HCT116 (cell line): ENCODE data around the gene KAT14.

Source experiments
- EGR1 ChIP-seq: IDR thresholded peaks from 2 replicates; pipeline ENCODE4 v1.6.1; 2012; ENCODE audit warnings: low read depth
- EZH2 ChIP-seq: fragments of 200-600 bp; sonication (generic); IDR thresholded peaks from 2 replicates; pipeline ENCODE4 v1.6.1; 2017; ENCODE audit warnings: antibody characterized with exemption, mixed run types
- POLR2A ChIP-seq: IDR thresholded peaks from 2 replicates; pipeline ENCODE4 v1.7.0; 2011; ENCODE audit warnings: borderline replicate concordance; ENCODE audit not compliant: insufficient read depth, insufficient read length; ENCODE audit errors: extremely low read depth
- RAD21 ChIP-seq: IDR thresholded peaks from 2 replicates; pipeline ENCODE4 v1.6.1; 2012; ENCODE audit warnings: low read depth, mild to moderate bottlenecking
- TF ChIP-seq, protein P1 (sequence below), 3 experiments: fragments of 200-600 bp in 1 of 3; sonication (generic) in 1 of 3; IDR thresholded peaks in 2 of 3; conservative IDR thresholded peaks in 1 of 3; 2 replicates each; pipeline ENCODE4 v1.5.1; 2012 to 2017; ENCODE audit warnings: low read depth in 2 of 3, low read length in 2 of 3, antibody characterized with exemption in 1 of 3, borderline replicate concordance in 1 of 3, control low read depth in 1 of 3, mild to moderate bottlenecking in 1 of 3, mixed read lengths in 1 of 3, mixed run types in 1 of 3, moderate library complexity in 1 of 3; ENCODE audit not compliant: insufficient read depth in 1 of 3

DNA sequence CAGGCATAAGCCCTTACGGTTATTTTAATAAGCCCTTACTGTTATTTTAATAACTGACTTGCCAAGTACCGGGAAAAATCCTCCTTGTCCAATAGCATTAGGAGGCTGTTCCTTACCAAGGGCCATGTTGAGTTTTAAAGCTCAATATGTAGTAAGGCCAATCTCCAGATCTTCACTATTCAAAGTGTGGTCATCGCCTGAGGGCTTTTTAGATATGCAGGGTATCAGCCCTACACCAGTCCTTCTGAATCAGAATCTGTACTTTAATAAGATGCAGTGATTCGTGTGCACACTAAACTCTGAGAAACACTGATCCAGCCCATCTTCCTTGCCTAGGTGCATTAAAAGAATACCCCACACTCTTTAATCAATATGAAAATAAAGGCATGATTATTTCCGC lies 77.9 kb downstream of the KAT14 start:
- TF ChIP-seq, protein P1, sequence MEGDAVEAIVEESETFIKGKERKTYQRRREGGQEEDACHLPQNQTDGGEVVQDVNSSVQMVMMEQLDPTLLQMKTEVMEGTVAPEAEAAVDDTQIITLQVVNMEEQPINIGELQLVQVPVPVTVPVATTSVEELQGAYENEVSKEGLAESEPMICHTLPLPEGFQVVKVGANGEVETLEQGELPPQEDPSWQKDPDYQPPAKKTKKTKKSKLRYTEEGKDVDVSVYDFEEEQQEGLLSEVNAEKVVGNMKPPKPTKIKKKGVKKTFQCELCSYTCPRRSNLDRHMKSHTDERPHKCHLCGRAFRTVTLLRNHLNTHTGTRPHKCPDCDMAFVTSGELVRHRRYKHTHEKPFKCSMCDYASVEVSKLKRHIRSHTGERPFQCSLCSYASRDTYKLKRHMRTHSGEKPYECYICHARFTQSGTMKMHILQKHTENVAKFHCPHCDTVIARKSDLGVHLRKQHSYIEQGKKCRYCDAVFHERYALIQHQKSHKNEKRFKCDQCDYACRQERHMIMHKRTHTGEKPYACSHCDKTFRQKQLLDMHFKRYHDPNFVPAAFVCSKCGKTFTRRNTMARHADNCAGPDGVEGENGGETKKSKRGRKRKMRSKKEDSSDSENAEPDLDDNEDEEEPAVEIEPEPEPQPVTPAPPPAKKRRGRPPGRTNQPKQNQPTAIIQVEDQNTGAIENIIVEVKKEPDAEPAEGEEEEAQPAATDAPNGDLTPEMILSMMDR (IDR thresholded peaks at IDR 0.05 in 2 of 3, conservative IDR thresholded peaks at IDR 0.05 in 1 of 3; ENCODE audit: borderline replicate concordance in 1 of 3, insufficient read depth in 1 of 3, low read depth in 2 of 3, low read length in 2 of 3), result no peak
- TF ChIP-seq EZH2 (no peak), POLR2A (no peak), EGR1 (no peak), RAD21 (no peak)
